Measurements from ENCODE around the gene IRX4. TPM values are rescaled to one million over a fixed set of nuclear protein-coding genes. Genes with fewer than 3 reads are reported as not detected.

Gene IRX4
- total and polyA plus RNA-seq, 2 donors (not counting 3 experiments of a cell fraction or from before 2014, with no cell fraction given) = not detected

DNA sequence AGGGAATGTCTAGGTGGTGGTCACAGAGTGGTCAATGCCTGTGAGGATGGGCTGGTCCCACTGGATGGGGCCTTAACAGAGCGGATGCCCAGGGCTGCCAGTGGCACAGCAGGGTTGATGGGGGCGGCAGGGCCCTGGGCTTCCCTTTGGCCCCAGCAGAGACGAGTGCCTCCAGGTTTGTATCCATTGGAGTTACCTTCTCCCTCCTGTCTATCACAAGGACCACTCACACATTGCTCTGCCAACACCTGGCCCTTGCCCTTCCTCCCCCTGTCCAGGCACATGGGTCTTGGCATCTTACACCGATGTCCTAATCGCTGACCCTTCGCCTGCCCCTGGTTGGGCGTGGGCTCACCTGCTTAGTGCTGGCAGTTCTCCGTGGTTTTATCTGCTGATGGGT, 26.2 kb upstream of the IRX4 start:
- POLR2A ChIA-PET = no interaction called here
- no peaks in the 10 kb centered on the region for H3K9me3 ChIP-seq (replicated peaks; ENCODE audit: control insufficient read depth, insufficient read depth, low read length)
- H3K4me2 ChIP-seq (ENCODE audit: insufficient read depth, low read length) = no peak overlapping the region
- TF ChIP-seq, protein P1, sequence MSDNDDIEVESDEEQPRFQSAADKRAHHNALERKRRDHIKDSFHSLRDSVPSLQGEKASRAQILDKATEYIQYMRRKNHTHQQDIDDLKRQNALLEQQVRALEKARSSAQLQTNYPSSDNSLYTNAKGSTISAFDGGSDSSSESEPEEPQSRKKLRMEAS (IDR thresholded peaks at IDR 0.05; ENCODE audit: insufficient read depth, insufficient read length) = no peak
- TF ChIP-seq, protein P2, sequence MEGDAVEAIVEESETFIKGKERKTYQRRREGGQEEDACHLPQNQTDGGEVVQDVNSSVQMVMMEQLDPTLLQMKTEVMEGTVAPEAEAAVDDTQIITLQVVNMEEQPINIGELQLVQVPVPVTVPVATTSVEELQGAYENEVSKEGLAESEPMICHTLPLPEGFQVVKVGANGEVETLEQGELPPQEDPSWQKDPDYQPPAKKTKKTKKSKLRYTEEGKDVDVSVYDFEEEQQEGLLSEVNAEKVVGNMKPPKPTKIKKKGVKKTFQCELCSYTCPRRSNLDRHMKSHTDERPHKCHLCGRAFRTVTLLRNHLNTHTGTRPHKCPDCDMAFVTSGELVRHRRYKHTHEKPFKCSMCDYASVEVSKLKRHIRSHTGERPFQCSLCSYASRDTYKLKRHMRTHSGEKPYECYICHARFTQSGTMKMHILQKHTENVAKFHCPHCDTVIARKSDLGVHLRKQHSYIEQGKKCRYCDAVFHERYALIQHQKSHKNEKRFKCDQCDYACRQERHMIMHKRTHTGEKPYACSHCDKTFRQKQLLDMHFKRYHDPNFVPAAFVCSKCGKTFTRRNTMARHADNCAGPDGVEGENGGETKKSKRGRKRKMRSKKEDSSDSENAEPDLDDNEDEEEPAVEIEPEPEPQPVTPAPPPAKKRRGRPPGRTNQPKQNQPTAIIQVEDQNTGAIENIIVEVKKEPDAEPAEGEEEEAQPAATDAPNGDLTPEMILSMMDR (IDR thresholded peaks at IDR 0.05; ENCODE audit: extremely low read depth in 1 of 2, insufficient read depth in 1 of 2, low read depth in 1 of 2, low read length in 2 of 2) = no peak
- TF ChIP-seq EZH2 (IDR thresholded peaks at IDR 0.05; ENCODE audit: borderline replicate concordance, low read depth, low read length, severe bottlenecking) (no peak), POLR2AphosphoS5 (IDR thresholded peaks at IDR 0.05; ENCODE audit: insufficient read depth, low read depth, low read length) (no peak), FOS (IDR thresholded peaks at IDR 0.05; ENCODE audit: borderline replicate concordance, insufficient read depth, low read length) (no peak), GATA2 (IDR thresholded peaks at IDR 0.05; ENCODE audit: insufficient read depth, insufficient read length, low read depth, low read length) (no peak), MYC (IDR thresholded peaks at IDR 0.05; ENCODE audit: low read depth, low read length) (no peak), POLR2A (IDR thresholded peaks at IDR 0.05; ENCODE audit: low read depth, low read length) (no peak), JUN (IDR thresholded peaks at IDR 0.05; ENCODE audit: borderline replicate concordance, insufficient read depth, insufficient read length, low read depth) (no peak)
- H3K79me2 ChIP-seq (ENCODE audit: control insufficient read depth, insufficient read depth, low read length) = no peaks in the 10 kb centered on the region
- intact Hi-C loops (cut with micrococcal nuclease) = no loop called here
- FAIRE-seq (no peak), DNase-seq (ENCODE audit: low read depth, low spot score) (no peak)
- no TSS peak for BruUV-seq (replicated peaks)
- H2AFZ ChIP-seq (ENCODE audit: low read depth, low read length) = no peak overlapping the region
- no peaks in the 10 kb centered on the region for H3K36me3 ChIP-seq (ENCODE audit: control insufficient read depth in 2 of 2, extremely low read depth in 1 of 2, insufficient read depth in 2 of 2, low read length in 2 of 2)
- H3K9ac ChIP-seq (replicated peaks; ENCODE audit: extremely low read depth, insufficient read depth, low read length) = no peak overlapping the region
- H3K9me1 ChIP-seq (replicated peaks; ENCODE audit: control insufficient read depth, extremely low read depth, insufficient read depth, low read length) = no peaks in the 10 kb centered on the region
- CTCF ChIA-PET = no interaction called here
- dilution Hi-C loops (cut with MboI; ENCODE audit: extremely low pct_ligation_motif_present, low sequenced_read_pairs) = no loop called here
- H3K4me3 ChIP-seq (replicated peaks in 1 of 3; ENCODE audit: insufficient read depth in 1 of 3, low read depth in 1 of 3, low read length in 3 of 3) = no peak overlapping the region
- H3K4me1 ChIP-seq (ENCODE audit: control insufficient read depth, extremely low read depth, insufficient read depth, low read length) = no peaks in the 10 kb centered on the region
- H3K27me3 ChIP-seq (ENCODE audit: control insufficient read depth in 2 of 2, insufficient read depth in 2 of 2, low read length in 2 of 2) = no peaks in the 10 kb centered on the region
- no peak overlapping the region for H3K27ac ChIP-seq (ENCODE audit: insufficient read depth, low read depth, low read length)
- H4K20me1 ChIP-seq (replicated peaks; ENCODE audit: control insufficient read depth, extremely low read depth, insufficient read depth, low read length) = no peaks in the 10 kb centered on the region
